ENCODE results near the gene SYT1. TPM values are rescaled to one million over a fixed set of nuclear protein-coding genes. Genes with fewer than 3 reads are reported as not detected.

SYT1 gene
- total and polyA plus RNA-seq, 12 donors = 0.03 to 0.36 (median 0.15) TPM; not detected in 5

DNA sequence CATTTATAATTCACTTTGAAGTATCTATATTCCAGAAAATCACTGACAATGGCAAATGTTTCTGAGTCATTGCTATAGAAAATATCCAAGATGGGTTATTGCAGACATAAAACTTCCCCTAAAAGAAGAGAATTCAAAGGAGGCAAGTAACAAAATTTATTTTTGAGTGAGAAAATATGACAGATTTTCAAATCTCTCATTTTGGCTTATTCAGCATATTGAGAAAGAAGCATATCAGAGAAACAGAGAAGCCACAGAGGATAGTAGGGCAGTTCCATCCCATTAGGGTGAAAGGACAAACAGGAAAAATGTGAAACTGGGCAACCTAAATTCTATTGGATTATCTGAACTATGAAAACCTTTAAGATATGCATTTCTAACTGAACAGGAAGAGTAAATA is 85.0 kb downstream of the SYT1 start:
- ATAC-seq = no peak
- intact Hi-C loops (cut with DNase I) = no loop called here
- H3K27me3 ChIP-seq = no peaks in the 10 kb centered on the region
- peaks cover 0 to 19% (median 0%) of the 10 kb centered on the region in 11 donors for H3K9me3 ChIP-seq
- no peak overlapping the region for H3K4me3 ChIP-seq
- TF ChIP-seq, protein P1, sequence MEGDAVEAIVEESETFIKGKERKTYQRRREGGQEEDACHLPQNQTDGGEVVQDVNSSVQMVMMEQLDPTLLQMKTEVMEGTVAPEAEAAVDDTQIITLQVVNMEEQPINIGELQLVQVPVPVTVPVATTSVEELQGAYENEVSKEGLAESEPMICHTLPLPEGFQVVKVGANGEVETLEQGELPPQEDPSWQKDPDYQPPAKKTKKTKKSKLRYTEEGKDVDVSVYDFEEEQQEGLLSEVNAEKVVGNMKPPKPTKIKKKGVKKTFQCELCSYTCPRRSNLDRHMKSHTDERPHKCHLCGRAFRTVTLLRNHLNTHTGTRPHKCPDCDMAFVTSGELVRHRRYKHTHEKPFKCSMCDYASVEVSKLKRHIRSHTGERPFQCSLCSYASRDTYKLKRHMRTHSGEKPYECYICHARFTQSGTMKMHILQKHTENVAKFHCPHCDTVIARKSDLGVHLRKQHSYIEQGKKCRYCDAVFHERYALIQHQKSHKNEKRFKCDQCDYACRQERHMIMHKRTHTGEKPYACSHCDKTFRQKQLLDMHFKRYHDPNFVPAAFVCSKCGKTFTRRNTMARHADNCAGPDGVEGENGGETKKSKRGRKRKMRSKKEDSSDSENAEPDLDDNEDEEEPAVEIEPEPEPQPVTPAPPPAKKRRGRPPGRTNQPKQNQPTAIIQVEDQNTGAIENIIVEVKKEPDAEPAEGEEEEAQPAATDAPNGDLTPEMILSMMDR (IDR thresholded peaks at IDR 0.05) = no peak
- H3K27ac ChIP-seq = no peak overlapping the region
- H3K4me1 ChIP-seq = no peaks in the 10 kb centered on the region
- no peaks in the 10 kb centered on the region for H3K36me3 ChIP-seq
- no peak for DNase-seq

GRCh38 chr12:78951803-78952551 is 87.4 kb downstream of the SYT1 start:
- no peaks in the 10 kb centered on the region for H3K36me3 ChIP-seq
- intact Hi-C loops (cut with DNase I) = no loop called here
- no peaks in the 10 kb centered on the region for H3K4me1 ChIP-seq
- no peaks in the 10 kb centered on the region for H3K27me3 ChIP-seq
- no peak overlapping the region for H3K27ac ChIP-seq
- H3K9me3 ChIP-seq = peaks cover 0 to 19% (median 0%) of the 10 kb centered on the region in 11 donors
- H3K4me3 ChIP-seq = no peak overlapping the region
- ATAC-seq (no peak), DNase-seq (no peak)
- 83% methylated on average over 11 of the region's 11 CpGs for WGBS, 2 donors
- TF ChIP-seq, protein P1 (IDR thresholded peaks at IDR 0.05) = no peak

GRCh38 chr12:78952552-78952929 is 88.0 kb downstream of the SYT1 start:
- 93 to 96% methylated on average over 1 of the region's 1 CpG for WGBS, 2 donors
- TF ChIP-seq, protein P1 (IDR thresholded peaks at IDR 0.05) = no peak
- Histone ChIP-seq H3K9me3 (peaks cover 0 to 19% (median 0%) of the 10 kb centered on the region in 11 donors), H3K27me3 (no peaks in the 10 kb centered on the region), H3K27ac (no peak overlapping the region), H3K36me3 (no peaks in the 10 kb centered on the region), H3K4me3 (no peak overlapping the region), H3K4me1 (no peaks in the 10 kb centered on the region)
- ATAC-seq = no peak
- no peak for DNase-seq
- intact Hi-C loops (cut with DNase I) = no loop called here

GRCh38 chr12:78958941-78959340 is 94.4 kb downstream of the SYT1 start:
- intact Hi-C loops (cut with DNase I) = no loop called here
- H3K4me3 ChIP-seq = no peak overlapping the region
- no peaks in the 10 kb centered on the region for H3K9me3 ChIP-seq
- TF ChIP-seq, protein P1 (IDR thresholded peaks at IDR 0.05) = no peak
- no peaks in the 10 kb centered on the region for H3K36me3 ChIP-seq
- no peak for ATAC-seq
- H3K4me1 ChIP-seq = no peaks in the 10 kb centered on the region
- H3K27me3 ChIP-seq = no peaks in the 10 kb centered on the region
- DNase-seq = no peak
- 87 to 90% methylated on average over 3 of the region's 3 CpGs for WGBS, 2 donors
- no peak overlapping the region for H3K27ac ChIP-seq

Data from heart right ventricle (tissue), 16 donors.